Dermis lymphatic vessel endothelial cell (primary cell): ENCODE data around the gene C16orf95. TPM values are rescaled to one million over a fixed set of nuclear protein-coding genes. Genes with fewer than 3 reads are reported as not detected.

Experiments used
- total RNA-seq: library from RNA; depleted of rRNA; stranded (reverse); fragments of >200 nt; gene quantifications from 2 replicates; pipeline ENCODE4 v1.2.1, GENCODE V29; 2014

Gene C16orf95
- 2.5 and 3.2 TPM in 2 replicates for total RNA-seq

GRCh38 chr16:87316923-87317749 lies at the start of gene C16orf95:
Gene C16orf95, minus strand, starts transcription at chr16:87317392. Its CDS starts 150 bp downstream, at chr16:87317242.

Other genes with a start within 250 kb of the C16orf95 start
- gene FBXO31, start 66.4 kb upstream of the C16orf95 start, total RNA-seq, result 15.5 and 16.8 TPM in 2 replicates
- gene MAP1LC3B, start 74.9 kb upstream of the C16orf95 start, total RNA-seq, result 19.3 and 25.4 TPM in 2 replicates
- 7.5 and 10.0 TPM in 2 replicates for gene ZCCHC14, start 175.6 kb upstream of the C16orf95 start, total RNA-seq